GM12864 (cell line): ENCODE results near the gene UNC13B.

Experiments used
- DNase-seq: peaks from one replicate; pipeline ENCODE4 v3.0.0-alpha.2; 2011; ENCODE audit warnings: low read depth
- H3K4me3 ChIP-seq: 2 replicates; pipeline ENCODE4 v1.5.1; 2011; ENCODE audit warnings: mild to moderate bottlenecking, low read depth, low read length, control low read depth
- CTCF ChIP-seq: IDR thresholded peaks from 2 replicates; pipeline ENCODE4 v1.5.1; 2011; ENCODE audit warnings: low read depth, mild to moderate bottlenecking, moderate library complexity, low read length, control low read depth, inconsistent platforms; ENCODE audit errors: missing control alignments

UNC13B gene

GRCh38 chr9:35186524-35186923, 24.7 kb downstream of the UNC13B start:
- no peak for DNase-seq
- no peak overlapping the region for H3K4me3 ChIP-seq
- no peak for TF ChIP-seq CTCF

DNA sequence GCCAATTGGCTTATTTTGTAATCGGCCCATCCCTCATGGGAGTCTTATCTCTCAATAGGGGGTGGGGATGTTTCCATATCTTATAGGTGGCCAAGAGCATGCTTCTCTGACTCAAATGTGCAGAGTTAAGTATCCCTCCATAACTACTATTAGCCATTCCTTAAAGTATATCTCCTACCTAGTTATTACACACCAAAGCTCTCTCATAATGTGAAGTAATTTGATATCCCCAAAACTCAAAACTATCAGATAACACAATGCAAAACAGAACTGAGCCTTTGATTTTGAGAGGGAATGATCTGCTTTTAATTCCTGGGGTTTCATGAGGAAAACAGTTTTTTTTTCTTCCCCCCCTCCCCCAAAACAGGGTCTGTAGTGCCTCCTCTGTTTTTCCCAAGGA, 28.4 kb downstream of the UNC13B start:
- DNase-seq = no peak
- no peak overlapping the region for H3K4me3 ChIP-seq
- no peak for TF ChIP-seq CTCF

DNA sequence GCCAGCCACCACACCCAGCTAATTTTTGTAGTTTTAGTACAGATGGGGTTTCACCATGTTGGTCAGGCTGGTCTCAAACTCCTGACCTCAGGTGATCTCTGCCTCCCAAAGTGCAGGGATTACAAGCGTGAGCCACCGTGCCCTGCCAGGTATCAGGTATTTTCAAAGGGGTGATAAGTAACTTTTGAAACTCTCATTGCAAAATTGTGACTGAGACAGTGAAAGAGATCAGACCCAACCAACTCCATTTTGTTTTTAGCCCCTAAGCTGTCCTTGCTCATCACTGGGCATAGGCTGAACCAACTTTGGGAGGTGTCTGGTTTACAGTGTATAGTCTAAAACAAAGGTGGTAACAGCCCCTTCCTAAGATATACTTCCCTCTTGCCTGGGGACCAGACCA, 29.3 kb downstream of the UNC13B start:
- DNase-seq = no peak
- H3K4me3 ChIP-seq = no peak overlapping the region
- TF ChIP-seq CTCF = no peak

GRCh38 chr9:35193762-35194161, 32.0 kb downstream of the UNC13B start:
- no peak for TF ChIP-seq CTCF
- no peak for DNase-seq
- H3K4me3 ChIP-seq = no peak overlapping the region

DNA sequence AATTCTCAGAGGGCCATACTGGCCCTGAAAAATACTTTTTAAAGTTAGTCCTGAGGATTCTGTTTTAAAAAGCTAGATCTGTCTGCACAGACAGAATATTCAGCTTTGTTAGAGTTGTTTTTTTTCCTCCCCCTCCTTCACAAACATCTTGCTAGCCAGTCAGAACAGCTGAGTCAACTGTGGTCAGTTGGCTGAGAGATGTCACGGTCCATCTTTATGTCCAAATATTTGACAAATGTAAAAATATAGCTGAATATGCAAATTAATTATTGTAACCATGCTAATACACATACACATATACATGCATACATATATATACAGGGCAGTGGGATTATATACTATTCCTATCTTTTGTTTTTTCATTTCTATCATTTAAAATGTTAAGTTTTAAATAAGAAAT, 33.9 kb downstream of the UNC13B start:
- DNase-seq = no peak
- TF ChIP-seq CTCF = no peak
- no peak overlapping the region for H3K4me3 ChIP-seq

DNA sequence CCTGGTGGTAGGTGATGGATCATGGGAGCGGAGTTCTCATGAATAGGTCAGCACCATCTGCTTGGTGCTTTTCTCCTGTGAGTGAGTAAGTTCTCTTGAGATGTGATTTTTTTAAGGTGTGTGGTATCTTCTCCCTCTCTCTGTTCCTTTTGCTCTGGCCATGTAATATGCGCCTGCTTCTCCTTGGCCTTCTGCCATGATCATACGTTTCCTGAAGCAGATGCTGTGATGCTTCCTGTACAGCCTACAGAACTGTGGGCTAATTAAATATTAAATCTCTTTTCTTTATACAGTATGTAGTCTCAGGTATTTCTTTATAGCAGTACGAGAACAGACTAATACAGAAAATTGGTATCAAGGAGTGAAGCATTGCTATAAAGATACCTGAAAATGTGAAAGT, 36.4 kb downstream of the UNC13B start:
- DNase-seq = no peak
- H3K4me3 ChIP-seq = no peak overlapping the region
- TF ChIP-seq CTCF = no peak

GRCh38 chr9:35203528-35203927, 41.7 kb downstream of the UNC13B start:
- no peak for DNase-seq
- H3K4me3 ChIP-seq = no peak overlapping the region
- no peak for TF ChIP-seq CTCF
